Testis (tissue), 3 donors: ENCODE data around the gene ACVRL1. TPM values are rescaled to one million over a fixed set of nuclear protein-coding genes. Genes with fewer than 3 reads are reported as not detected.

Source experiments
- DNase-seq: peaks from one replicate; pipeline ENCODE4 v3.0.0-alpha.2; 2019
- H3K27ac ChIP-seq, 2 donors: fragments of 200-600 bp; sonication (generic); one replicate each; pipeline ENCODE4 v1.5.1; 2019
- H3K27me3 ChIP-seq: fragments of 200-600 bp; sonication (generic); one replicate; pipeline ENCODE4 v1.5.1; 2019
- H3K36me3 ChIP-seq: fragments of 200-600 bp; sonication (generic); one replicate; pipeline ENCODE4 v1.5.1; 2017; ENCODE audit warnings: low read depth; ENCODE audit errors: missing control alignments
- H3K4me1 ChIP-seq: fragments of 200-600 bp; sonication (generic); one replicate; pipeline ENCODE4 v1.5.1; 2019
- H3K4me3 ChIP-seq, 2 donors: fragments of 200-600 bp; sonication (generic); one replicate each; pipeline ENCODE4 v1.5.1; 2017 to 2019
- H3K9me3 ChIP-seq: fragments of 200-600 bp; sonication (generic); one replicate; pipeline ENCODE4 v1.5.1; 2017
- POLR2A ChIP-seq: fragments of 450-650 bp; IDR thresholded peaks from one replicate; pipeline ENCODE4 v1.6.1; 2017; ENCODE audit warnings: antibody characterized with exemption, mild to moderate bottlenecking, moderate library complexity
- WGBS, 2 donors: methylation state at CpG; one replicate each; pipeline ENCODE4 v1.1.5; 2018; 5-methylcytosine and 5-hydroxymethylcytosine counted together
- intact Hi-C: fragments of 100-400 bp; cut with DNase I; formaldehyde crosslinking; loops from one replicate; pipeline ENCODE4 v1.15.1; 2023; ENCODE audit warnings: low total_unique reads
- polyA plus RNA-seq: library from polyadenylated mRNA; stranded (reverse); fragments of 350-450 nt; fragmentation: Illumina TruSeq; extraction: RNeasy Lipid Tissue Mini Kit (QIAGEN cat#74804); gene quantifications from one replicate; pipeline ENCODE4 v1.2.3, GENCODE V29; 2014; ENCODE audit warnings: low read depth, low replicate concordance; ENCODE audit not compliant: insufficient read depth
- total RNA-seq, 2 donors: library from RNA; depleted of rRNA; stranded (reverse); fragments of >200 nt; gene quantifications; one replicate each; pipeline ENCODE4 v1.2.3, GENCODE V29; 2016
- TF ChIP-seq, protein P1 (sequence below), 3 experiments: fragments of 450-650 bp in 2 of 3; fragments of 200-600 bp in 1 of 3; sonication (generic) in 1 of 3; IDR thresholded peaks; one replicate each; pipeline ENCODE4 v1.5.1; 2016 to 2019; ENCODE audit warnings: antibody characterized with exemption in 3 of 3, mild to moderate bottlenecking in 2 of 3, moderate library complexity in 1 of 3

Gene ACVRL1
- total and polyA plus RNA-seq, 3 donors from 2014 or later = 9.1 to 9.9 (median 9.5) TPM

DNA sequence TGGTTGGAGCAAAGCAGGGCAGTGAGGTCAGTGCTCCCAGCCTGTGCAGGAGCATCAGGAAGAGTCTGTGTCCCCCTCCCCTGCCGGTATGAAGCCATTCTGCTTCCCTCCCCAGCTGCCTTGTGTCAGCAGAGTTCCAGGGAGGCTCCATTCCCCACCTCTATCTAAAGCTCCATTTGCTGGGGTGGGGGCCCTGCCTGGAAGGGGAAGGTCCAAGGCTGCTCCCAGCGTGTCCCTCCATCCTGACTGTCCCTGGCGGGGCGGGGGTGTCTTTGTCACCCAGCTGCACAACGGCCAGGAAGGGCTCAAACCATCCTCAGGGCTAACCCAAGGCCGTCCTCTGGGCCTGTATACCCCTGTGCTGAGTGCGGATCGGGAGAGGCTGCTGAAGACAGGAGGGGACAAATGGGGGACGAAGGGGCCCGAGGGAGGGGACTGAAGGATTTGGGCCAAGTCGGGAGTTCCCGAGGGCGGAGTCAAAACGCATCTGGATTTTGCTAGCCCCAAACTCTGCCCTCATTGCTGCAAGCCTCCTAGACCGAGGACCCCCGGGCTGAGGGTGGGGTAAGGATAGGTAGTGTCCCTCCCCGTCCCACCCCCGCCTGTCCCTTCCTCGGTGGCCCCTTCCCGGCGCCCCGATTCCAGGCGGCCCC lies 748 bp upstream of the ACVRL1 start:
- intact Hi-C loops = no loop called here
- DNase-seq = no peak
- H3K9me3 ChIP-seq = no peaks in the 10 kb centered on the region
- 21 to 24% methylated on average over 5 to 23 of the region's 23 CpGs for WGBS, 2 donors
- H3K27me3 ChIP-seq = no peaks in the 10 kb centered on the region
- no peaks in the 10 kb centered on the region for H3K36me3 ChIP-seq
- peak overlapping the region; percentile 43 to 61 for H3K4me3 ChIP-seq
- TF ChIP-seq POLR2A = no peak
- TF ChIP-seq, protein P1, sequence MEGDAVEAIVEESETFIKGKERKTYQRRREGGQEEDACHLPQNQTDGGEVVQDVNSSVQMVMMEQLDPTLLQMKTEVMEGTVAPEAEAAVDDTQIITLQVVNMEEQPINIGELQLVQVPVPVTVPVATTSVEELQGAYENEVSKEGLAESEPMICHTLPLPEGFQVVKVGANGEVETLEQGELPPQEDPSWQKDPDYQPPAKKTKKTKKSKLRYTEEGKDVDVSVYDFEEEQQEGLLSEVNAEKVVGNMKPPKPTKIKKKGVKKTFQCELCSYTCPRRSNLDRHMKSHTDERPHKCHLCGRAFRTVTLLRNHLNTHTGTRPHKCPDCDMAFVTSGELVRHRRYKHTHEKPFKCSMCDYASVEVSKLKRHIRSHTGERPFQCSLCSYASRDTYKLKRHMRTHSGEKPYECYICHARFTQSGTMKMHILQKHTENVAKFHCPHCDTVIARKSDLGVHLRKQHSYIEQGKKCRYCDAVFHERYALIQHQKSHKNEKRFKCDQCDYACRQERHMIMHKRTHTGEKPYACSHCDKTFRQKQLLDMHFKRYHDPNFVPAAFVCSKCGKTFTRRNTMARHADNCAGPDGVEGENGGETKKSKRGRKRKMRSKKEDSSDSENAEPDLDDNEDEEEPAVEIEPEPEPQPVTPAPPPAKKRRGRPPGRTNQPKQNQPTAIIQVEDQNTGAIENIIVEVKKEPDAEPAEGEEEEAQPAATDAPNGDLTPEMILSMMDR (IDR thresholded peaks at IDR 0.05) = no peak
- H3K27ac ChIP-seq = peak overlapping the region; percentile 26 to 79
- H3K4me1 ChIP-seq = peaks cover 18% of the 10 kb centered on the region

DNA sequence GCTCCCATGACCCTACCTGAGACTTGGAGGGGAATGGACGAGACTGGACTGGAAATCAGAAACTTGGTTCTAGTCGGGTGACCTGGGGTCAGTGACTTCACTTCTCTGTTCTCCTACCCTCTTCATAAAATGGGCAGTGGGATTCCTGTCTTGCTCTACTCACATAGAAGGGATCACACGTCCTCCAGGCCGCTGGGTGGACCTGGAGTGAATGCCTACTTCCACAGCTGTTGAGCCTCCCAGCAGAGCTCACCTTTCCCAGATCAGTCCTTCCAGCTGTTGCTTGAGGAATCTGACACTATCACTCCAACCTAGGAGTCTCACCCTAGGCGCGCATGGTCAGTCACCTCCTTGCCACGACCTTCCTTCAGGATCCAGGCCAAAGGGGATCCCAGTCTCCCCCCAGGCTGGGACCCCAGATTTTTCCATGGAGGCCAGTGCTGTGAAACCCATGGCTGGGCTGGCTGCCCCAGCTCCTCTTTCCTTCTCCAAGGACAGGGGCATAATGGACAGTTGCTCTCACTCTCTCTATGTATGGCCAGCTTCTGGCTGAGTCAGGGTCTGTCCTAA lies 637 bp downstream of the ACVRL1 start:
- H3K4me3 ChIP-seq = peak overlapping the region; percentile 43 to 61
- DNase-seq = no peak
- H3K9me3 ChIP-seq = no peaks in the 10 kb centered on the region
- WGBS, 2 donors = 52 to 82% methylated on average over 5 to 7 of the region's 7 CpGs
- peaks cover 18% of the 10 kb centered on the region for H3K4me1 ChIP-seq
- H3K36me3 ChIP-seq = no peaks in the 10 kb centered on the region
- no peak for TF ChIP-seq POLR2A
- TF ChIP-seq, protein P1 (IDR thresholded peaks at IDR 0.05) = no peak
- H3K27ac ChIP-seq = peak overlapping the region in 1 of 2 donors; percentile 79
- intact Hi-C loops = no loop called here
- no peaks in the 10 kb centered on the region for H3K27me3 ChIP-seq

DNA sequence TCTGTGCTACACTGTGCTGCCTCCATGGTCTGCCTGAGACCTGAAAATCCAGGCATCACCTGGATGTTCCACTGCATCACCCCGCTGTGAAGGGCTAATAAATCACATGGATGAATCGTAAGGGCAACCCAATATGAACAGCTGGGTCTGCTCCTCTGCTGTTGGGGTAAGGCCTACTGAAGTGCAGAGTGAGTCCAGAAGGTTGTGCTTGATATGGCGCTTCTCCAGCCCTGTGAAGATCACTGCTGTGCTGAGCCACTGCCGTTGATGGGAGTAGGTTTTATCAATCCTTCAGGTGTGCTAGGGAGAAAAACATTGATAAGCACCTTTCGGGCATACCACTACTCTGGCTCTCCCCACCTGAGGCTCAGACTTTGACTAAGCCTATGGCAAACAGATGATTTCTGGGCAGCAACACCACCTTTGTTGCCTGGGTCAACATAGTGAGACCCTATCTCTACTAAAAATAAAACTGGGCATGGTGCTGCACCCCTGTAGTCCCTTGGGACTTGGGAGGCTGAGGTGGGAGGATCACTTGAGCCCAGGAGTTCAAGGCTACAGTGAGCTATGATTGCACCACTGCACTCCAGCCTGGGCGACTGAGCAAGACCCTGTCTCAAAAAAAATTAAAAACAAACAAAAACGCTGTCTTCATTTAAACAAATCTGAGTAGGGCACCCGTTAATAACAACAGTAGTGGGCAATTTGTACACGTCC lies 1.7 kb downstream of the ACVRL1 start:
- Histone ChIP-seq H3K4me3 (no peak overlapping the region), H3K9me3 (no peaks in the 10 kb centered on the region), H3K4me1 (peaks cover 18% of the 10 kb centered on the region), H3K36me3 (no peaks in the 10 kb centered on the region), H3K27me3 (no peaks in the 10 kb centered on the region), H3K27ac (no peak overlapping the region)
- TF ChIP-seq, protein P1 (IDR thresholded peaks at IDR 0.05) = no peak
- TF ChIP-seq POLR2A = no peak
- intact Hi-C loops = no loop called here
- 88 to 90% methylated on average over 9 of the region's 9 CpGs for WGBS, 2 donors
- no peak for DNase-seq

DNA sequence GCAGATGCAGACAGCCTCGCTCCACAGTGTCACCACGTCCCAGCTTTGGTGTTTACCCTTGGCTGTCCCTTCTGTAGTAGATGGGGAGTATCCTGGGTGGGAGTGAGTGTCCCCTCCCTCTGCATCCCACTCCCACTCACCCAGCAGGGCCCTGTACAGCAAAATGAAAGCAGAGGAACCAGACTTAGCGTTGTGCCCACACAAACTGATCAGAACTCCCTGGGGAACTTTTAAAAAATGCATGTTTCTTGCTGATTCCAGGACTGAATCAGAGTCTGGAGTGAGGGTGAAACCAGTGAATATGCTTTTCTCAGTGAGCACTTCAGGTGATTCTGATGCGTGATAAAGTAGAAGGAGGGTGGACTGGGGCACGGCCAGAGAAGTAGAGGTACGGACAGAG lies 2.9 kb downstream of the ACVRL1 start:
- H3K27me3 ChIP-seq = no peaks in the 10 kb centered on the region
- H3K4me3 ChIP-seq = no peak overlapping the region
- intact Hi-C loops = no loop called here
- H3K36me3 ChIP-seq = no peaks in the 10 kb centered on the region
- 70 to 76% methylated on average over 6 of the region's 6 CpGs for WGBS, 2 donors
- H3K27ac ChIP-seq = peak overlapping the region in 1 of 2 donors; percentile 11
- TF ChIP-seq, protein P1 (IDR thresholded peaks at IDR 0.05) = no peak
- TF ChIP-seq POLR2A = no peak
- H3K9me3 ChIP-seq = no peaks in the 10 kb centered on the region
- DNase-seq = no peak
- H3K4me1 ChIP-seq = peaks cover 17% of the 10 kb centered on the region
